HepG2 (cell line): ENCODE measurements around the gene PHB1. TPM values are rescaled to one million over a fixed set of nuclear protein-coding genes. Genes with fewer than 3 reads are reported as not detected.
A peak's percentile ranks its signal among the peaks of the same experiment; 100 is the strongest.

ENCODE experiments used
- ATF2 ChIP-seq: sonication (generic); formaldehyde crosslinking; IDR thresholded peaks from 2 replicates; pipeline ENCODE4 v1.4.0; 2020; ENCODE audit warnings: missing genetic modification reagents
- CEBPG ChIP-seq: IDR thresholded peaks from 2 replicates; pipeline ENCODE4 v1.6.1; 2016
- GABPB1 ChIP-seq: IDR thresholded peaks from 2 replicates; pipeline ENCODE4 v1.6.1; 2016; ENCODE audit warnings: mild to moderate bottlenecking, missing genetic modification reagents, moderate library complexity, missing compliant biosample characterization
- HMG20B ChIP-seq: conservative IDR thresholded peaks from 2 replicates; pipeline ENCODE4 v1.6.1; 2016; ENCODE audit warnings: missing genetic modification reagents, missing compliant biosample characterization
- JUND ChIP-seq: sonication (generic); formaldehyde crosslinking; IDR thresholded peaks from 2 replicates; pipeline ENCODE4 v1.8.0; 2022; ENCODE audit warnings: mild to moderate bottlenecking, missing genetic modification reagents
- KAT7 ChIP-seq: IDR thresholded peaks from 2 replicates; pipeline ENCODE4 v1.6.1; 2018; ENCODE audit warnings: borderline replicate concordance, missing compliant biosample characterization
- NBN ChIP-seq: fragments of 450-650 bp; conservative IDR thresholded peaks from 2 replicates; pipeline ENCODE4 v1.6.1; 2017
- NFAT5 ChIP-seq: sonication (generic); formaldehyde crosslinking; IDR thresholded peaks from 2 replicates; pipeline ENCODE4 v1.4.0; 2020; ENCODE audit warnings: missing genetic modification reagents
- POGZ ChIP-seq: sonication (generic); formaldehyde crosslinking; IDR thresholded peaks from 2 replicates; pipeline ENCODE4 v1.4.0; 2020; ENCODE audit warnings: mild to moderate bottlenecking, missing genetic modification reagents
- SALL2 ChIP-seq: sonication (generic); formaldehyde crosslinking; IDR thresholded peaks from 2 replicates; pipeline ENCODE4 v1.8.1; 2023; ENCODE audit warnings: mild to moderate bottlenecking, missing genetic modification reagents, inconsistent platforms
- SKI ChIP-seq: fragments of 450-650 bp; IDR thresholded peaks from one replicate; pipeline ENCODE4 v1.6.1; 2018; ENCODE audit warnings: mild to moderate bottlenecking; ENCODE audit not compliant: partially characterized antibody
- SPEN ChIP-seq: sonication (generic); formaldehyde crosslinking; IDR thresholded peaks from 2 replicates; pipeline ENCODE4 v1.5.1; 2020; ENCODE audit warnings: low read depth, mild to moderate bottlenecking, missing genetic modification reagents
- TAF15 ChIP-seq: fragments of 200-400 bp; formaldehyde crosslinking; IDR thresholded peaks from one replicate; pipeline ENCODE4 v1.6.1; 2018; ENCODE audit warnings: mild to moderate bottlenecking, low read depth, low read length; ENCODE audit not compliant: poor library complexity, severe bottlenecking
- TMF1 ChIP-seq: sonication (generic); formaldehyde crosslinking; IDR thresholded peaks from 2 replicates; pipeline ENCODE4 v1.8.1; 2022; ENCODE audit warnings: low read depth, missing genetic modification reagents
- ZFP37 ChIP-seq: sonication (generic); formaldehyde crosslinking; IDR thresholded peaks from 2 replicates; pipeline ENCODE4 v1.4.0; 2020; ENCODE audit warnings: missing genetic modification reagents, borderline replicate concordance
- ZIK1 ChIP-seq: sonication (generic); formaldehyde crosslinking; IDR thresholded peaks from 2 replicates; pipeline ENCODE4 v1.5.0; 2020; ENCODE audit warnings: mild to moderate bottlenecking, low read depth, missing genetic modification reagents, borderline replicate concordance
- ZNF138 ChIP-seq: sonication (generic); formaldehyde crosslinking; IDR thresholded peaks from 2 replicates; pipeline ENCODE4 v1.5.0; 2020; ENCODE audit warnings: mild to moderate bottlenecking, low read depth, missing genetic modification reagents
- ZNF232 ChIP-seq: sonication (generic); formaldehyde crosslinking; IDR thresholded peaks from 2 replicates; pipeline ENCODE4 v1.4.0; 2020; ENCODE audit warnings: missing genetic modification reagents, borderline replicate concordance
- ZNF367 ChIP-seq: sonication (generic); formaldehyde crosslinking; IDR thresholded peaks from 2 replicates; pipeline ENCODE4 v1.4.0; 2020; ENCODE audit warnings: missing genetic modification reagents, borderline replicate concordance
- ZNF556 ChIP-seq: sonication (generic); formaldehyde crosslinking; IDR thresholded peaks from 2 replicates; pipeline ENCODE4 v1.4.0; 2020; ENCODE audit warnings: mild to moderate bottlenecking, missing genetic modification reagents, borderline replicate concordance
- ZNF607 ChIP-seq: sonication (generic); formaldehyde crosslinking; IDR thresholded peaks from 2 replicates; pipeline ENCODE4 v1.5.1; 2020; ENCODE audit warnings: missing genetic modification reagents, mild to moderate bottlenecking, borderline replicate concordance
- ZNF788 ChIP-seq: sonication (generic); formaldehyde crosslinking; IDR thresholded peaks from 2 replicates; pipeline ENCODE4 v1.5.0; 2020; ENCODE audit warnings: mild to moderate bottlenecking, missing genetic modification reagents, borderline replicate concordance
- ZSCAN9 ChIP-seq: IDR thresholded peaks from 2 replicates; pipeline ENCODE4 v1.6.1; 2016; ENCODE audit warnings: borderline replicate concordance
- polyA plus RNA-seq, 8 experiments: library from polyadenylated mRNA; depleted of rRNA in 3 of 8; stranded (reverse) in 7 of 8; unstranded in 1 of 8; fragments of >200 nt; fragmentation: Illumina TruSeq in 4 of 8; extraction: Trizol in 4 of 8; gene quantifications; 2 replicates each; pipeline versions ENCODE4 v1.2.1 to v1.2.3, GENCODE V29; 2011 to 2016; ENCODE audit warnings: low read depth in 4 of 8, missing spikeins in 1 of 8, mixed read lengths in 1 of 8; ENCODE audit not compliant: insufficient read depth in 1 of 8
- total RNA-seq, 5 experiments: library from RNA; depleted of rRNA; stranded (reverse); fragments of >200 nt; fragmentation: Illumina TruSeq; extraction: Trizol; gene quantifications; 2 replicates each; pipeline ENCODE4 v1.2.3, GENCODE V29; 2016; ENCODE audit warnings: low read depth in 1 of 5

Gene PHB1
- total and polyA plus RNA-seq, 2 of the 13 experiments (the other 11 are each of a cell fraction or from before 2014, with no cell fraction given), result 515 to 688 TPM

GRCh38 chr17:49361129-49361901, 53.4 kb downstream of the PHB1 start (continued):
- no peak for TF ChIP-seq TAF15
- TF ChIP-seq TMF1 (CRISPR knock-in tag), result peak; percentile 58; the same call in 1 of the 2 replicates
- TF ChIP-seq ZNF367, result no peak
- TF ChIP-seq SKI, result no peak
- no peak for TF ChIP-seq ZNF138 (CRISPR knock-in tag)
- TF ChIP-seq GABPB1, result peak; percentile 59; the same call in 1 of the 2 replicates
- TF ChIP-seq ZNF232 (CRISPR knock-in tag), result no peak
- peak; percentile 42; the same call in 1 of the 2 replicates for TF ChIP-seq ZNF556 (CRISPR knock-in tag)
- peak; percentile 33; the same call in 1 of the 2 replicates for TF ChIP-seq POGZ (CRISPR knock-in tag)
- TF ChIP-seq ATF2 (CRISPR knock-in tag), result no peak
- no peak for TF ChIP-seq KAT7 (CRISPR knock-in tag)
- TF ChIP-seq SALL2 (CRISPR knock-in tag), result no peak
- no peak for TF ChIP-seq ZSCAN9 (CRISPR knock-in tag)
- TF ChIP-seq JUND (CRISPR knock-in tag), result no peak
- no peak for TF ChIP-seq CEBPG
- 0 out of 2 replicates have a peak, but pooled peaks have one; percentile 17 for TF ChIP-seq ZNF788 (CRISPR knock-in tag)
- TF ChIP-seq NFAT5 (CRISPR knock-in tag), result 0 out of 2 replicates have a peak, but pooled peaks have one; percentile 28
- TF ChIP-seq ZIK1 (CRISPR knock-in tag), result no peak
- no peak for TF ChIP-seq ZFP37 (CRISPR knock-in tag)
- no peak for TF ChIP-seq ZNF607 (CRISPR knock-in tag)
- TF ChIP-seq HMG20B, result no peak
- no peak for TF ChIP-seq NBN
- TF ChIP-seq SPEN, result peak; percentile 45; the same call in 1 of the 2 replicates
